Prostate gland (tissue), 2 donors: Measurements from ENCODE around the gene EVI5. TPM values are rescaled to one million over a fixed set of nuclear protein-coding genes. Genes with fewer than 3 reads are reported as not detected.

Source experiments
- DNase-seq: peaks from one replicate; pipeline ENCODE4 v3.0.0-alpha.2; 2019; ENCODE audit warnings: low spot score
- H3K27ac ChIP-seq, 2 donors: fragments of 200-600 bp; sonication (generic); 2 replicates each; pipeline ENCODE4 v1.5.1; 2017 to 2019
- H3K27me3 ChIP-seq: fragments of 200-600 bp; sonication (generic); replicated peaks from 2 replicates; pipeline ENCODE4 v1.5.1; 2019; ENCODE audit not compliant: insufficient read depth
- H3K36me3 ChIP-seq, 2 donors: fragments of 200-600 bp; sonication (generic); 1 replicate in 1 of 2; 2 replicates in 1 of 2; pipeline versions ENCODE4 v1.5.1 to v1.8.1; 2017 to 2019
- H3K4me1 ChIP-seq: fragments of 200-600 bp; sonication (generic); replicated peaks from 2 replicates; pipeline ENCODE4 v1.5.1; 2019
- H3K4me3 ChIP-seq, 2 donors: fragments of 200-600 bp; sonication (generic); 2 replicates each; pipeline ENCODE4 v1.5.1; 2017 to 2019
- H3K9me3 ChIP-seq: fragments of 200-600 bp; sonication (generic); 2 replicates; pipeline ENCODE4 v1.5.1; 2017
- POLR2A ChIP-seq: fragments of 450-650 bp; IDR thresholded peaks from one replicate; pipeline ENCODE4 v1.6.1; 2016; ENCODE audit warnings: antibody characterized with exemption, mild to moderate bottlenecking
- POLR2AphosphoS5 ChIP-seq: sonication (generic); formaldehyde crosslinking; IDR thresholded peaks from one replicate; pipeline ENCODE4 v1.6.1; 2017; ENCODE audit warnings: antibody characterized with exemption
- WGBS: methylation state at CpG from one replicate; pipeline ENCODE4 v1.1.5; 2018; 5-methylcytosine and 5-hydroxymethylcytosine counted together
- intact Hi-C: fragments of 100-400 bp; cut with DNase I; formaldehyde crosslinking; loops from one replicate; pipeline ENCODE4 v1.14.2; 2022
- total RNA-seq, 2 donors: library from RNA; depleted of rRNA; stranded (reverse); fragments of >200 nt; gene quantifications; one replicate each; pipeline ENCODE4 v1.1.0, GENCODE V29; 2016
- TF ChIP-seq, protein P1 (sequence below), 4 experiments: fragments of 200-600 bp in 2 of 4; fragments of 450-650 bp in 2 of 4; sonication (generic) in 2 of 4; IDR thresholded peaks; 1 replicate in 3 of 4; 2 replicates in 1 of 4; pipeline ENCODE4 v1.5.1; 2016 to 2019; ENCODE audit warnings: antibody characterized with exemption in 4 of 4, mild to moderate bottlenecking in 2 of 4, moderate library complexity in 2 of 4

Gene EVI5
- total RNA-seq, 2 donors from 2014 or later = 22.2 to 38.6 TPM

DNA sequence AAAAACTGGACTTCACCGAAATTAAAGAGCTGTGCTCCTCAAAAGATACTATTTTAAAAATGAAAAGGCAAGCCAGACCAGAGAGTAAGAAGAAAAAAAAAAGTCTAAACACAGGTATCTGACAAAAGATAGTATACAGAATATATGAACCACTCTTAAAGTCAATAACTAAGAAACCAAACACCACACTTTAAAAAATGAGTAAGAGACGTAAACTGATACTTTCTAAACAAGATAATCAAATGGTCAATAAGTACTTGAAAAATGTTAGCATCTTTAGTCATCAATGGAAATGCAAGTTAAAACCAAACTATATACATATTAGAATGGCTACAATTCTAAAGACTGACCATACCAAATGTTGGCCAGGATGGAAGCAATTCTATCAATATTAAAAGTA, 77.6 kb downstream of the EVI5 start:
- no peaks in the 10 kb centered on the region for H3K4me1 ChIP-seq
- no peaks in the 10 kb centered on the region for H3K27me3 ChIP-seq
- 94% methylated on average over 2 of the region's 2 CpGs for WGBS
- no peak overlapping the region for H3K27ac ChIP-seq
- intact Hi-C loops = no loop called here
- no peak for DNase-seq
- H3K4me3 ChIP-seq = no peak overlapping the region
- H3K36me3 ChIP-seq = no peaks in the 10 kb centered on the region
- TF ChIP-seq POLR2A = no peak
- TF ChIP-seq, protein P1, sequence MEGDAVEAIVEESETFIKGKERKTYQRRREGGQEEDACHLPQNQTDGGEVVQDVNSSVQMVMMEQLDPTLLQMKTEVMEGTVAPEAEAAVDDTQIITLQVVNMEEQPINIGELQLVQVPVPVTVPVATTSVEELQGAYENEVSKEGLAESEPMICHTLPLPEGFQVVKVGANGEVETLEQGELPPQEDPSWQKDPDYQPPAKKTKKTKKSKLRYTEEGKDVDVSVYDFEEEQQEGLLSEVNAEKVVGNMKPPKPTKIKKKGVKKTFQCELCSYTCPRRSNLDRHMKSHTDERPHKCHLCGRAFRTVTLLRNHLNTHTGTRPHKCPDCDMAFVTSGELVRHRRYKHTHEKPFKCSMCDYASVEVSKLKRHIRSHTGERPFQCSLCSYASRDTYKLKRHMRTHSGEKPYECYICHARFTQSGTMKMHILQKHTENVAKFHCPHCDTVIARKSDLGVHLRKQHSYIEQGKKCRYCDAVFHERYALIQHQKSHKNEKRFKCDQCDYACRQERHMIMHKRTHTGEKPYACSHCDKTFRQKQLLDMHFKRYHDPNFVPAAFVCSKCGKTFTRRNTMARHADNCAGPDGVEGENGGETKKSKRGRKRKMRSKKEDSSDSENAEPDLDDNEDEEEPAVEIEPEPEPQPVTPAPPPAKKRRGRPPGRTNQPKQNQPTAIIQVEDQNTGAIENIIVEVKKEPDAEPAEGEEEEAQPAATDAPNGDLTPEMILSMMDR (IDR thresholded peaks at IDR 0.05) = no peak
- no peak for TF ChIP-seq POLR2AphosphoS5
- no peaks in the 10 kb centered on the region for H3K9me3 ChIP-seq

GRCh38 chr1:92705446-92705845, 79.5 kb downstream of the EVI5 start:
- H3K36me3 ChIP-seq = no peaks in the 10 kb centered on the region
- 47% methylated on average over 1 of the region's 1 CpG for WGBS
- no peak overlapping the region for H3K4me3 ChIP-seq
- H3K9me3 ChIP-seq = no peaks in the 10 kb centered on the region
- TF ChIP-seq POLR2A (no peak), POLR2AphosphoS5 (no peak)
- TF ChIP-seq, protein P1 (IDR thresholded peaks at IDR 0.05) = no peak
- intact Hi-C loops = no loop called here
- H3K4me1 ChIP-seq = no peaks in the 10 kb centered on the region
- H3K27me3 ChIP-seq = no peaks in the 10 kb centered on the region
- no peak for DNase-seq
- H3K27ac ChIP-seq = no peak overlapping the region

- WGBS = 76% methylated on average over 1 of the region's 1 CpG
- intact Hi-C loops = no loop called here
Observed at GRCh38 chr1:92701147-92701546, 83.8 kb downstream of the EVI5 start.

DNA sequence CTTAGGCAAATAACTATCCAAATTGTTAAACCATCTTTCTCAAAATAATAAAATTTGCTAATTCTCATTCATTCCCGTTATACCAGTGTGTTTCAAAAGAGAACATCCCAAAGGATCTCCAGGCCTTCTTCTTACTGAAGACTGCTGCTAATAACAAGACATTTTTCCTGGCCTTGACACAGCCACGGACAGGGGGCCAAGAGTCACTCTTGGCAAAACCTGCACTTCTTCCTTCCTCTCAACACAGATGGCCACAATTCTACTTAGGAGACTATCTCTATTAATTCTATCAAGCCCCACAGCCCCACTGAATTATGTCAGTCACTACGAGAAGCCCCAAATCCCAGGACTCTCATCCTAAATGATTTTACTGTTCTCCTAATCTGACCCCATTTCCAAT, 86.0 kb downstream of the EVI5 start:
- Histone ChIP-seq H3K4me1 (no peaks in the 10 kb centered on the region), H3K9me3 (no peaks in the 10 kb centered on the region), H3K27ac (no peak overlapping the region), H3K4me3 (no peak overlapping the region), H3K36me3 (no peaks in the 10 kb centered on the region), H3K27me3 (no peaks in the 10 kb centered on the region)
- TF ChIP-seq, protein P1 (IDR thresholded peaks at IDR 0.05) = no peak
- TF ChIP-seq POLR2A (no peak), POLR2AphosphoS5 (no peak)
- intact Hi-C loops = no loop called here
- 78% methylated on average over 3 of the region's 3 CpGs for WGBS
- DNase-seq = no peak

More at GRCh38 chr1:92701147-92701546, 83.8 kb downstream of the EVI5 start:
- no peak for DNase-seq
- no peak overlapping the region for H3K4me3 ChIP-seq
- H3K4me1 ChIP-seq = no peaks in the 10 kb centered on the region
- TF ChIP-seq POLR2AphosphoS5 = no peak
- TF ChIP-seq, protein P1 (IDR thresholded peaks at IDR 0.05) = no peak
- no peak for TF ChIP-seq POLR2A
- no peaks in the 10 kb centered on the region for H3K36me3 ChIP-seq
- H3K27ac ChIP-seq = no peak overlapping the region
- H3K9me3 ChIP-seq = no peaks in the 10 kb centered on the region
- H3K27me3 ChIP-seq = no peaks in the 10 kb centered on the region

DNA sequence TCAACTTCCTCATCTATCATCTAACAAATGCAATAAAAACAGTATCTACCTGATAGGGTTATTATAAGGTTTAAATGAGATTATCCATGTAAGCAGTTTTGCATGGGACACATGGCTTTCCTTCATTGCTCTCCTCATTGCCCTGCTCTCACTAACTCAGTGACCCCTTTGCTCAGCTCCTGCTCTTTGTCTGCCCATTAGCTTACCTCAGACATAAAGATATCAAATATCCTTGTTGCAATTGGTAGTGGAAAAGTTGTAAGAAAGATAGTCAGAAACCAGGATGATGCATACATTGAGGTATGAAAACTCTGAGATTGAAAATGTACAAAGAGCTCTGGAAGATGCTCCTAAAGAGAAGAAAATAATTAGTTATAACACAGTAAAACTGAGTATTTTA, 89.8 kb downstream of the EVI5 start:
- DNase-seq = no peak
- TF ChIP-seq, protein P1 (IDR thresholded peaks at IDR 0.05) = no peak
- TF ChIP-seq POLR2A (no peak), POLR2AphosphoS5 (no peak)
- no peaks in the 10 kb centered on the region for H3K36me3 ChIP-seq
- intact Hi-C loops = no loop called here
- no peaks in the 10 kb centered on the region for H3K4me1 ChIP-seq
- no peak overlapping the region for H3K27ac ChIP-seq
- no peaks in the 10 kb centered on the region for H3K27me3 ChIP-seq
- H3K9me3 ChIP-seq = no peaks in the 10 kb centered on the region
- no peak overlapping the region for H3K4me3 ChIP-seq
